Measurements from ENCODE around the gene GJD3.

DNA sequence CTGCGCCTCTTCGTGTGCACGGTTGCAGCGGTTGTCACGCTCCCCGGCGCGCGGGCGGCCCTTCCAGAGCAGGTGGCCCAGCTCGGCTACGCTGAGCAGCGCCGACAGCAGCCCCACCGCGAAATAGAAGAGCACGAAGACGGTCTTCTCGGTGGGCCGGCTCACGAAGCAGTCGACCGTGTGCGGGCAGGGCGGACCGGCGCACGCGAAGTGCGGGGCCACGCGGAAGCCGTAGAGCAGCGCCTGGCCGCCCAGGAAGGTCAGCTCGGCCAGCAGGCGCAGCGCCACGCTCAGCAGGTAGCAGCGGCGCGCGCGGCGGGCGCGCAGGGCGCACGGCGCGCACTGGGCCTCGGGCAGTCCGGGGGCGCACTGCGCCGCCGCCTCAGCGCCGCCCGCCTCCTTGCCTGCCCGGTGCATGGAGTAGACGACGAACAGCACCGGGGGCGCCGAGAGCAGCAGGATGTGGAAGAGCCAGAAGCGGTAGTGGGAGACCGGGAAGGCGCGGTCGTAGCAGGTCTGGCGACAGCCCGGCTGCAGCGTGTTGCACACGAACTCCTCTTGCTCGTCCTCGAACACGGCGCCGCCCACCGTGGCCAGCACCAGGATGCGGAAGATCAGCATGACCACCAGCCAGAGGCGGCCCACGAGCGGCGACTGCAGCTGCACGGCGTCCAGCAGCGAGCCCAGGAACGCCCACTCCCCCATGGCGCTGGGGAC, 1.3 kb downstream of the GJD3 start:
- TF ChIP-seq, protein P1, sequence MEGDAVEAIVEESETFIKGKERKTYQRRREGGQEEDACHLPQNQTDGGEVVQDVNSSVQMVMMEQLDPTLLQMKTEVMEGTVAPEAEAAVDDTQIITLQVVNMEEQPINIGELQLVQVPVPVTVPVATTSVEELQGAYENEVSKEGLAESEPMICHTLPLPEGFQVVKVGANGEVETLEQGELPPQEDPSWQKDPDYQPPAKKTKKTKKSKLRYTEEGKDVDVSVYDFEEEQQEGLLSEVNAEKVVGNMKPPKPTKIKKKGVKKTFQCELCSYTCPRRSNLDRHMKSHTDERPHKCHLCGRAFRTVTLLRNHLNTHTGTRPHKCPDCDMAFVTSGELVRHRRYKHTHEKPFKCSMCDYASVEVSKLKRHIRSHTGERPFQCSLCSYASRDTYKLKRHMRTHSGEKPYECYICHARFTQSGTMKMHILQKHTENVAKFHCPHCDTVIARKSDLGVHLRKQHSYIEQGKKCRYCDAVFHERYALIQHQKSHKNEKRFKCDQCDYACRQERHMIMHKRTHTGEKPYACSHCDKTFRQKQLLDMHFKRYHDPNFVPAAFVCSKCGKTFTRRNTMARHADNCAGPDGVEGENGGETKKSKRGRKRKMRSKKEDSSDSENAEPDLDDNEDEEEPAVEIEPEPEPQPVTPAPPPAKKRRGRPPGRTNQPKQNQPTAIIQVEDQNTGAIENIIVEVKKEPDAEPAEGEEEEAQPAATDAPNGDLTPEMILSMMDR (IDR thresholded peaks at IDR 0.05), result no peak
- TF ChIP-seq EP300 (IDR thresholded peaks at IDR 0.05) (no peak), POLR2A (IDR thresholded peaks at IDR 0.05) (no peak)

Data from suprapubic skin (tissue), 3 donors.